Neural progenitor cell (in vitro differentiated cells): ENCODE results near the gene COL20A1.

Experiments used
- CTCF ChIP-seq: fragments of 200-600 bp; sonication (generic); IDR thresholded peaks from 2 replicates; pipeline ENCODE4 v1.5.1; 2017; ENCODE audit warnings: antibody characterized with exemption, mild to moderate bottlenecking
- EZH2 ChIP-seq: fragments of 200-600 bp; sonication (generic); IDR thresholded peaks from 2 replicates; pipeline ENCODE4 v1.6.1; 2017; ENCODE audit warnings: antibody characterized with exemption, mild to moderate bottlenecking, moderate library complexity
- EZH2phosphoT487 ChIP-seq: fragments of 200-600 bp; sonication (generic); IDR thresholded peaks from 2 replicates; pipeline ENCODE4 v1.6.1; 2017; ENCODE audit warnings: antibody characterized with exemption

GRCh38 chr20:63253065-63253437, 39.9 kb upstream of the COL20A1 start:
- TF ChIP-seq CTCF (no peak), EZH2 (no peak), EZH2phosphoT487 (no peak)
